Stimulated activated naive CD4-positive, alpha-beta T cell treated with Interleukin-2 at 50 U/mL for 16 hours (primary cell): ENCODE data around the gene ARVCF.
A peak's percentile ranks its signal among the peaks of the same experiment; 100 is the strongest.

Experiments used
- DNase-seq: peaks from one replicate; lab custom pipeline; 2025; lab: John Stamatoyannopoulos, UW

Gene ARVCF

GRCh38 chr22:19973551-19974267 is 42.9 kb downstream of the ARVCF start:
- DNase-seq: no peak

DNA sequence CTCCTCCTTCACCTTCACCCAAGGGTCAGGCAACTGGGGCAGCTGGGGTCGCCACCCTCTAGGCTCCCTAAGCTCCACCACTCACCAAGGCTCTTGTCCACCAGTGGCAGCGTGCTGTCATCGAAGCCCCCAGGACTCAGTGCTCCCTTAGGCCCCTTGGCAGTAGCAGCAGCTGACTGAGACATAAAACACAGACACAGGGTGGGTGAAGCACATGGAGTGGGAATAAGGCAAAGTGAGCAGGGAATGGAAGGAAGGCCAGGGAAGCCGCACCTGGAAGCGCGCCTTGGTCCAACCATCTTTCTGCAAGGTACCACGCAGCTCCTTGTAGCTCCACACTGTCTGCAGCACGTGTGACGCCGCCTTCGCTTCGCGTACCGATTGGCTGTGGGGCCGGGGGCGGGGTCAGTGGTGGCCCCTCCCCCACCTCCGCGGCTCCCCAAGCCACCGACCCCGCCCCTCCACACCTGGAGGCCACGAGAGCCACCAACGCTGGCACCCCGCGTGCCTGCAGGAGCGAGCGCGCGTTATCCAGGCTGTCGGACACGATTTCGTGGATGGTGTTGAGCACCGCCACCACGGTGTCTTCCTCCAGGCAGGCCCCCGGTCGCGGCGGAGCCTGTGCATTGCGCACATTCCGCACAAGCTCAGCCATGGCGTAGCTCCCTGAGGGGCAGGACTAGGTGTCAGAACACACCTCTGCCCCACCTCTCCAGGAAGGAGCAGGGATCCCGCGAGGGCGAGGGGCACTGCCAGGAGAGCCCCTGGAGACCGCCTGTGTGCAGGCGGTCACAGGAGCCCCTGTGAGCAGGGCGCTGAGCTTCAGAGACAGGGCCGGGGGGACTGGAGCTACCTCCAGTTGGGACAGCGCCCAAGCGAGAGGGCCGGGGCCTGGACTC is 43.7 kb downstream of the ARVCF start:
- DNase-seq: no peak

- DNase-seq: no peak
Measured at GRCh38 chr22:19972251-19972650, 44.4 kb downstream of the ARVCF start.

DNA sequence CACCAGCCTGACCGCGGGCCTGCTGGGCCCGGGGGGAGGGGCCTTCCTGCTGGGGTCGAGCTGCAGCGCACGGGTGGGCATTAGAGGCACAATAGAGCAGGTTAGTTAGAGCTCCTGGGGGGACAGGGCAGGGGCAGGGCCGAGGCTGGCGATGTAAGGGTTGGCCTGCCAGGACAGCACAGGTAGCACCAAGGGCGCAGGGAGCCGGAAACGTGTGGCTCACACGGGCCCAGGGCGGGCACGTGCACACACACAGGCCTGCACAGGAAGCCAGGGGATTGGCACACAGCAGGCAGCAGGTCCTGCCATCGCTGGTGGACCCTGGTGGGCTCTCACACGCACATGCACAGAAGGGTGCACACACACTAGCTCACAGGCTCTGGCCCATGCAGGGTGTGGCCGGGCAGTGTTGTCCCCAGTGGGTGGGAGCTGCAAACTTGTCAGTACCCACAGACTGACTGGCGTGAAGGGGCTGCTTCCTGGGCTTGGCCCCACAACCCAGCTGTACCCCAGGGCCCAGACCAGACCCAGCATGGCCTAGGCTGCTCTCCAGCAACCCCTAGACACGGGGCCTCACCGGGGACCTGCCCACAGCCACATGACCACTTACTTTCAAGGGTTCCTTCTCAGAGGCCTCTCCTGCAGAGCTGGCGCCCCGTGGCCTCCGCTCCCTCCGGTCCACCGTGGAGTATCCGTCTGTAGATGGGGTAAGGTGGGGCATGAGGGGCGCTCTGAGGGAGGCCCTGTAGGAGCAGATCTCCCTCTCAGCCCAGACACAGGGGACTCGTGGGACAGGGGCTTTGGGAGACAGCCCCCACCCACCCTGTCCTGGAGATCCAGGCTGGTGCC is 45.1 kb downstream of the ARVCF start:
- no peak for DNase-seq

GRCh38 chr22:19970479-19971275 is 45.9 kb downstream of the ARVCF start:
- DNase-seq: peak; percentile 60

DNA sequence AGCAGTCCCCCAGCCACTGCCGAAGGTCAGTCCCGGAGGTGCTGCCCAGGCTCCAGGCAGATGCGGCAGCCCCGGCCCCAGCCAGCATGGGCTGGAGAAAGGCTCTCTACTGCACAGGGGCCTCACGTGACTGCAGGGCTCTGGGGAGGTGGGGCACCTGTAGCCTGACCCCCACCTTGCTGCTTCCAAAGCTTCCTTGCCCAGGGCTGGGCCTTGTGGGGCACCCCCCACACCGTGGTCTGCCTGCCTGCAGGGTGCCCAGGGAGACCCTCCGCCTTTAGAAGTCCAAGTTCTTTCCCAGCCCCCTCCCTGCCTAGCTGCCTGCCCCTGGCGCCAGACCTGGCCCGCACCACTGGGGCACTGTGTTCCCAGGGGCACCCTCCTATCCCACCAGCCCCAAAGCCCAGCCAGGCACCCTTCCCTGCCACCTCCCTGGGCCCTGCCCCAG is 46.6 kb downstream of the ARVCF start:
- DNase-seq: no peak

DNA sequence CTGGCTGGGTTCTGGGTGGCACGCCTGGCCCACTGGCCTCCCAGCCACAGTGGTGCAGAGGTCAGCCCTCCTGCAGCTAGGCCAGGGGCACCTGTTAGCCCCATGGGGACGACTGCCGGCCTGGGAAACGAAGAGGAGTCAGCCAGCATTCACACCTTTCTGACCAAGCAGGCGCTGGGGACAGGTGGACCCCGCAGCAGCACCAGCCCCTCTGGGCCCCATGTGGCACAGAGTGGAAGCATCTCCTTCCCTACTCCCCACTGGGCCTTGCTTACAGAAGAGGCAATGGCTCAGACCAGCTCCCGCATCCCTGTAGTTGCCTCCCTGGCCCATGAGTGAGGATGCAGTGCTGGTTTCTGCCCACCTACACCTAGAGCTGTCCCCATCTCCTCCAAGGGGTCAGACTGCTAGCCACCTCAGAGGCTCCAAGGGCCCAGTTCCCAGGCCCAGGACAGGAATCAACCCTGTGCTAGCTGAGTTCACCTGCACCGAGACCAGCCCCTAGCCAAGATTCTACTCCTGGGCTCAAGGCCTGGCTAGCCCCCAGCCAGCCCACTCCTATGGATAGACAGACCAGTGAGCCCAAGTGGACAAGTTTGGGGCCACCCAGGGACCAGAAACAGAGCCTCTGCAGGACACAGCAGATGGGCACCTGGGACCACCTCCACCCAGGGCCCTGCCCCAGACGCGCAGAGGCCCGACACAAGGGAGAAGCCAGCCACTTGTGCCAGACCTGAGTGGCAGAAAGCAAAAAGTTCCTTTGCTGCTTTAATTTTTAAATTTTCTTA is 47.3 kb downstream of the ARVCF start:
- no peak for DNase-seq

GRCh38 chr22:19968450-19968891 is 48.2 kb downstream of the ARVCF start:
- DNase-seq: no peak

- DNase-seq: no peak
Measured at GRCh38 chr22:19967850-19968449, 48.7 kb downstream of the ARVCF start.

DNA sequence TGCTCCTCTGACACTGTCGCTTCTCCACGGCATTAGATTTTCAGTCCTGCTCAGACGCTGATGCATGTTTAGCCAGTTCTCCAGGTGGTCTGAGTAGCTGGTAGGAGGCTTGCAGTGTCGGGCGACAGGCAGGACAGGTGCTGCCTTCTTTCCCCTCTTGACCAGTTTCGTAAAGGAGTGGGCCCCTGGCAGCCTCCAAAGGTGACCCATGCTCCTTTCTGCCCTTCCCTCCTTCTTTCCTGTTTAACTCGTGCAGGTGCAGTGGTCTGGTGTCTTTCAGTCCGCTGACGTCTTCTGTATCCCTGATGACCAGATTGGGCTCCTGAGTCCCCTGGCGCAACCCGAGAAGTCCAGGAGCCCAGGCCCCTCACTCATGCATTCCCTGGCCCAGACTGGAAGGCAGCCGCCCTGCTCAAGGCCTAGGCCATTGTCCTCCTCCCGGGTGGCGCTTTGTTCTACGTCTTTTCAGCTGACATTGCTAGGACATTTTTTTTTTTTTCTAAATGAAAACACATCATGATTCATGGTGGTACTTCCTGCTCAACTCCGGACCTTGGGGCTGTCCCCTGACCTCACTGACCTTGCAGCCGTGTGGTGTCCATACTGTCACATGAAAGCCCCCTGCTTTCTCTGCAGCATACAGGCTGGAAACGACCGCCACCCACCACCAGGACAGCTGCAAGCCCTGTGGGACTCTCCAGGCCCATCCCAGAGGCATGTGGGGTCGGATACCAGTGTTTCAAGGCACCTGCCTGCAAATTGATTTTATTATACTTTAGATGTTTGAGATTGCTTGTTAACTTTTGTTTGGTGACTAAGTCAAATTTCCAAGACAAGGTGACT is 49.5 kb downstream of the ARVCF start:
- DNase-seq: no peak

GRCh38 chr22:19965771-19966709 is 50.6 kb downstream of the ARVCF start:
- DNase-seq: no peak

GRCh38 chr22:19964701-19965386 is 51.8 kb downstream of the ARVCF start:
- DNase-seq: no peak

- no peak for DNase-seq
Measured at GRCh38 chr22:19963863-19964642, 52.6 kb downstream of the ARVCF start.

DNA sequence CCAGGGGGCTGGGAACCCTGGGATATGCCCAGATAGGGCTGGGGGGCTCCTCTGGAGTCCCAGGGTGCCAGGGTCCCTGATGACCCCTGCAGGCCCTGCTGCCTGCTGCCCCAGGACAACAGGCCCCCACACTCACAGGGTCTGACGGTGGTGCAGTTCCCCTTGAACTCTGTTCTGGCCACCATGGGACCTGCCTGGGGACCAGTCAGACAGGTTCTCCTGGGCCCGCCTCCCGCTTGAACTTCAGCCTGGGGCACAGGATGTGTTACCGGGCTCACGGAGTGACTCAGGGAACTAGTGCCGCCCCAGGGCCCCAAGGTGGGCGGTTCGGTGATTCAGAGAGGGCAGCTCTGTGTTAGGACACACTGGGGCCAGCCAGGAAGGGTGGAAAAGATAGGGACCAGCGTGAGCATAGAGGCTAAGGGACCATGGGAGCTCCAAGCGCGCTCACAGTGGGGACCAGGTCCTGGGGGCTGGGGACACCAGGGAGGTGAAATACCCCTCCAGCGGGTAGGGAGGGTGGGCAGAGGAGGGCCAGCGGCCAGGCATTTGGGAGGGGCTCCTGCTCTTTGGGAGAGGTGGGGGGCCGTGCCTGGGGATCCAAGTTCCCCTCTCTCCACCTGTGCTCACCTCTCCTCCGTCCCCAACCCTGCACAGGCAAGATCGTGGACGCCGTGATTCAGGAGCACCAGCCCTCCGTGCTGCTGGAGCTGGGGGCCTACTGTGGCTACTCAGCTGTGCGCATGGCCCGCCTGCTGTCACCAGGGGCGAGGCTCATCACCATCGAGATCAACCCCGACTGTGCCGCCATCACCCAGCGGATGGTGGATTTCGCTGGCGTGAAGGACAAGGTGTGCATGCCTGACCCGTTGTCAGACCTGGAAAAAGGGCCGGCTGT is 53.5 kb downstream of the ARVCF start:
- no peak for DNase-seq

GRCh38 chr22:19962246-19962908 is 54.2 kb downstream of the ARVCF start:
- DNase-seq: peak; percentile 50
